GM04504 (cell line): ENCODE measurements around the gene RUNX2.

Experiments
- DNase-seq: peaks from one replicate; pipeline ENCODE4 v3.0.0-alpha.2; 2012; ENCODE audit warnings: low read depth

The RUNX2 gene

GRCh38 chr6:45677381-45678284 is 349.5 kb downstream of the RUNX2 start:
- no peak for DNase-seq

- no peak for DNase-seq
Observed at GRCh38 chr6:45678285-45678607, 350.1 kb downstream of the RUNX2 start.

- DNase-seq = no peak
Observed at GRCh38 chr6:45679163-45679562, 351.0 kb downstream of the RUNX2 start.

GRCh38 chr6:45679631-45680030 is 351.5 kb downstream of the RUNX2 start:
- DNase-seq = no peak

- DNase-seq = no peak
Observed at GRCh38 chr6:45681860-45682511, 353.9 kb downstream of the RUNX2 start.

- no peak for DNase-seq
Observed at GRCh38 chr6:45684476-45684875, 356.3 kb downstream of the RUNX2 start.

GRCh38 chr6:45685076-45685475 is 356.9 kb downstream of the RUNX2 start:
- DNase-seq = no peak

- no peak for DNase-seq
Observed at GRCh38 chr6:45686841-45687569, 358.9 kb downstream of the RUNX2 start.

GRCh38 chr6:45687570-45687969 is 359.4 kb downstream of the RUNX2 start:
- DNase-seq = no peak

GRCh38 chr6:45688180-45688579 is 360.1 kb downstream of the RUNX2 start:
- DNase-seq = no peak

- no peak for DNase-seq
Observed at GRCh38 chr6:45689926-45690615, 361.9 kb downstream of the RUNX2 start.

GRCh38 chr6:45690846-45691245 is 362.7 kb downstream of the RUNX2 start:
- no peak for DNase-seq

- DNase-seq = no peak
Observed at GRCh38 chr6:45691426-45691825, 363.3 kb downstream of the RUNX2 start.

- DNase-seq = no peak
Observed at GRCh38 chr6:45692021-45692420, 363.9 kb downstream of the RUNX2 start.

- DNase-seq = no peak
Observed at GRCh38 chr6:45696738-45697137, 368.6 kb downstream of the RUNX2 start.

- peak; percentile 94 for DNase-seq
Observed at GRCh38 chr6:45697605-45698004, 369.5 kb downstream of the RUNX2 start.

GRCh38 chr6:45698046-45698445 is 369.9 kb downstream of the RUNX2 start:
- peak; percentile 59 for DNase-seq

GRCh38 chr6:45699663-45700062 is 371.5 kb downstream of the RUNX2 start:
- DNase-seq = no peak

GRCh38 chr6:45702849-45703739 is 375.0 kb downstream of the RUNX2 start:
- DNase-seq = no peak

GRCh38 chr6:45704056-45704800 is 376.1 kb downstream of the RUNX2 start:
- no peak for DNase-seq
